ENCODE results near the gene KLRK1.
"Not testable (repeated sequence)": the region's sequence is repeated elsewhere in the genome, so short reads cannot be mapped to it uniquely, and the experiment has no call there.

Gene KLRK1

GRCh38 chr12:10362828-10363657, 26.8 kb downstream of the KLRK1 start:
- DNase-seq (ENCODE audit: low spot score): no peak

- DNase-seq (ENCODE audit: low spot score): no peak
Observed at GRCh38 chr12:10362325-10362724, 27.5 kb downstream of the KLRK1 start.

- no peak for DNase-seq (ENCODE audit: low spot score)
Observed at GRCh38 chr12:10361622-10362021, 28.2 kb downstream of the KLRK1 start.

- no peak for DNase-seq (ENCODE audit: low spot score)
Observed at GRCh38 chr12:10361084-10361483, 28.8 kb downstream of the KLRK1 start.

- no peak for DNase-seq (ENCODE audit: low spot score)
Observed at GRCh38 chr12:10358969-10359368, 30.9 kb downstream of the KLRK1 start.

GRCh38 chr12:10358131-10358530, 31.7 kb downstream of the KLRK1 start:
- no peak for DNase-seq (ENCODE audit: low spot score)

- no peak for DNase-seq (ENCODE audit: low spot score)
Observed at GRCh38 chr12:10354502-10354901, 35.3 kb downstream of the KLRK1 start.

- DNase-seq (ENCODE audit: low spot score): no peak
Observed at GRCh38 chr12:10354071-10354470, 35.8 kb downstream of the KLRK1 start.

GRCh38 chr12:10351457-10351856, 38.4 kb downstream of the KLRK1 start:
- not testable (repeated sequence) for DNase-seq (ENCODE audit: low spot score)

- no peak for DNase-seq (ENCODE audit: low spot score)
Observed at GRCh38 chr12:10341892-10342509, 47.8 kb downstream of the KLRK1 start.

GRCh38 chr12:10340946-10341345, 48.9 kb downstream of the KLRK1 start:
- not testable (repeated sequence) for DNase-seq (ENCODE audit: low spot score)

GRCh38 chr12:10339053-10339840, 50.6 kb downstream of the KLRK1 start:
- DNase-seq (ENCODE audit: low spot score): no peak

GRCh38 chr12:10338470-10338869, 51.4 kb downstream of the KLRK1 start:
- DNase-seq (ENCODE audit: low spot score): not testable (repeated sequence)

GRCh38 chr12:10336196-10336595, 53.6 kb downstream of the KLRK1 start:
- not testable (repeated sequence) for DNase-seq (ENCODE audit: low spot score)

GRCh38 chr12:10331642-10332239, 58.1 kb downstream of the KLRK1 start:
- DNase-seq (ENCODE audit: low spot score): peak; percentile 51

GRCh38 chr12:10328691-10329090, 61.1 kb downstream of the KLRK1 start:
- not testable (repeated sequence) for DNase-seq (ENCODE audit: low spot score)
